ENCODE data around the gene SNCAIP. TPM values are rescaled to one million over a fixed set of nuclear protein-coding genes. Genes with fewer than 3 reads are reported as not detected.

The SNCAIP gene
- total RNA-seq, 1 experiment from 2014 or later: not detected

GRCh38 chr5:122406181-122406580 lies 94.1 kb downstream of the SNCAIP start:
- DNase-seq (ENCODE audit: low read depth, low spot score) (no peak), ATAC-seq (no peak)
- Histone ChIP-seq H3K27me3 (ENCODE audit: control insufficient read depth, insufficient read depth, low read length) (peaks cover 2% of the 10 kb centered on the region; the same call in 1 of the 2 replicates), H3K27ac (ENCODE audit: low read length) (no peak overlapping the region), H3K9me3 (ENCODE audit: control insufficient read depth, insufficient read depth, low read depth, low read length) (no peaks in the 10 kb centered on the region), H3K4me3 (ENCODE audit: low read depth in 2 of 2, low read length in 2 of 2) (no peak overlapping the region), H3K4me1 (ENCODE audit: control insufficient read depth, insufficient read depth, low read length) (no peaks in the 10 kb centered on the region), H3K36me3 (ENCODE audit: control insufficient read depth, insufficient read depth, low read length) (no peaks in the 10 kb centered on the region)
- TF ChIP-seq CTCF (IDR thresholded peaks at IDR 0.05): no peak
- TF ChIP-seq TCF7L2 (IDR thresholded peaks at IDR 0.05; ENCODE audit: low read depth, low read length): no peak
- TF ChIP-seq, protein P1, sequence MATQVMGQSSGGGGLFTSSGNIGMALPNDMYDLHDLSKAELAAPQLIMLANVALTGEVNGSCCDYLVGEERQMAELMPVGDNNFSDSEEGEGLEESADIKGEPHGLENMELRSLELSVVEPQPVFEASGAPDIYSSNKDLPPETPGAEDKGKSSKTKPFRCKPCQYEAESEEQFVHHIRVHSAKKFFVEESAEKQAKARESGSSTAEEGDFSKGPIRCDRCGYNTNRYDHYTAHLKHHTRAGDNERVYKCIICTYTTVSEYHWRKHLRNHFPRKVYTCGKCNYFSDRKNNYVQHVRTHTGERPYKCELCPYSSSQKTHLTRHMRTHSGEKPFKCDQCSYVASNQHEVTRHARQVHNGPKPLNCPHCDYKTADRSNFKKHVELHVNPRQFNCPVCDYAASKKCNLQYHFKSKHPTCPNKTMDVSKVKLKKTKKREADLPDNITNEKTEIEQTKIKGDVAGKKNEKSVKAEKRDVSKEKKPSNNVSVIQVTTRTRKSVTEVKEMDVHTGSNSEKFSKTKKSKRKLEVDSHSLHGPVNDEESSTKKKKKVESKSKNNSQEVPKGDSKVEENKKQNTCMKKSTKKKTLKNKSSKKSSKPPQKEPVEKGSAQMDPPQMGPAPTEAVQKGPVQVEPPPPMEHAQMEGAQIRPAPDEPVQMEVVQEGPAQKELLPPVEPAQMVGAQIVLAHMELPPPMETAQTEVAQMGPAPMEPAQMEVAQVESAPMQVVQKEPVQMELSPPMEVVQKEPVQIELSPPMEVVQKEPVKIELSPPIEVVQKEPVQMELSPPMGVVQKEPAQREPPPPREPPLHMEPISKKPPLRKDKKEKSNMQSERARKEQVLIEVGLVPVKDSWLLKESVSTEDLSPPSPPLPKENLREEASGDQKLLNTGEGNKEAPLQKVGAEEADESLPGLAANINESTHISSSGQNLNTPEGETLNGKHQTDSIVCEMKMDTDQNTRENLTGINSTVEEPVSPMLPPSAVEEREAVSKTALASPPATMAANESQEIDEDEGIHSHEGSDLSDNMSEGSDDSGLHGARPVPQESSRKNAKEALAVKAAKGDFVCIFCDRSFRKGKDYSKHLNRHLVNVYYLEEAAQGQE (IDR thresholded peaks at IDR 0.05; ENCODE audit: insufficient read depth in 1 of 2, low read depth in 2 of 2, low read length in 1 of 2): no peak
- no peak for TF ChIP-seq SIN3A (IDR thresholded peaks at IDR 0.05; ENCODE audit: borderline replicate concordance, insufficient read depth, low read depth, low read length)
- no peak for TF ChIP-seq POLR2AphosphoS5 (IDR thresholded peaks at IDR 0.05; ENCODE audit: low read depth, low read length)
- CTCF ChIA-PET: no interaction called here
- BruUV-seq (replicated peaks): no TSS peak
- in situ Hi-C loops (cut with HindIII; ENCODE audit: low pct_unique_long_range_greater_than_20kb, low sequenced_read_pairs): no loop called here
- intact Hi-C loops (cut with micrococcal nuclease; ENCODE audit: unreplicated experiment): no loop called here
- POLR2A ChIA-PET: no interaction called here

GRCh38 chr5:122408592-122409224 lies 96.7 kb downstream of the SNCAIP start:
- peaks cover 6% of the 10 kb centered on the region; the same call in 1 of the 2 replicates for H3K27me3 ChIP-seq (ENCODE audit: control insufficient read depth, insufficient read depth, low read length)
- H3K4me3 ChIP-seq (ENCODE audit: low read depth in 2 of 2, low read length in 2 of 2): no peak overlapping the region
- H3K9me3 ChIP-seq (ENCODE audit: control insufficient read depth, insufficient read depth, low read depth, low read length): no peaks in the 10 kb centered on the region
- no peak for ATAC-seq
- no peak overlapping the region for H3K27ac ChIP-seq (ENCODE audit: low read length)
- POLR2A ChIA-PET: no interaction called here
- CTCF ChIA-PET: no interaction called here
- intact Hi-C loops (cut with micrococcal nuclease; ENCODE audit: unreplicated experiment): no loop called here
- DNase-seq (ENCODE audit: low read depth, low spot score): no peak
- no peak for TF ChIP-seq POLR2AphosphoS5 (IDR thresholded peaks at IDR 0.05; ENCODE audit: low read depth, low read length)
- no peak for TF ChIP-seq SIN3A (IDR thresholded peaks at IDR 0.05; ENCODE audit: borderline replicate concordance, insufficient read depth, low read depth, low read length)
- no peak for TF ChIP-seq CTCF (IDR thresholded peaks at IDR 0.05)
- no peak for TF ChIP-seq TCF7L2 (IDR thresholded peaks at IDR 0.05; ENCODE audit: low read depth, low read length)
- TF ChIP-seq, protein P1 (IDR thresholded peaks at IDR 0.05; ENCODE audit: insufficient read depth in 1 of 2, low read depth in 2 of 2, low read length in 1 of 2): no peak
- in situ Hi-C loops (cut with HindIII; ENCODE audit: low pct_unique_long_range_greater_than_20kb, low sequenced_read_pairs): no loop called here
- H3K4me1 ChIP-seq (ENCODE audit: control insufficient read depth, insufficient read depth, low read length): no peaks in the 10 kb centered on the region
- BruUV-seq (replicated peaks): no TSS peak
- no peaks in the 10 kb centered on the region for H3K36me3 ChIP-seq (ENCODE audit: control insufficient read depth, insufficient read depth, low read length)
